ENCODE measurements around the gene PLXNA4. TPM values are rescaled to one million over a fixed set of nuclear protein-coding genes. Genes with fewer than 3 reads are reported as not detected.
A peak's percentile ranks its signal among the peaks of the same experiment; 100 is the strongest.

The PLXNA4 gene
- total and polyA plus RNA-seq, 9 of the 15 experiments (the other 6 are each of a cell fraction or from before 2014, with no cell fraction given), result under 0.01 to 0.09 TPM; not detected in 7

DNA sequence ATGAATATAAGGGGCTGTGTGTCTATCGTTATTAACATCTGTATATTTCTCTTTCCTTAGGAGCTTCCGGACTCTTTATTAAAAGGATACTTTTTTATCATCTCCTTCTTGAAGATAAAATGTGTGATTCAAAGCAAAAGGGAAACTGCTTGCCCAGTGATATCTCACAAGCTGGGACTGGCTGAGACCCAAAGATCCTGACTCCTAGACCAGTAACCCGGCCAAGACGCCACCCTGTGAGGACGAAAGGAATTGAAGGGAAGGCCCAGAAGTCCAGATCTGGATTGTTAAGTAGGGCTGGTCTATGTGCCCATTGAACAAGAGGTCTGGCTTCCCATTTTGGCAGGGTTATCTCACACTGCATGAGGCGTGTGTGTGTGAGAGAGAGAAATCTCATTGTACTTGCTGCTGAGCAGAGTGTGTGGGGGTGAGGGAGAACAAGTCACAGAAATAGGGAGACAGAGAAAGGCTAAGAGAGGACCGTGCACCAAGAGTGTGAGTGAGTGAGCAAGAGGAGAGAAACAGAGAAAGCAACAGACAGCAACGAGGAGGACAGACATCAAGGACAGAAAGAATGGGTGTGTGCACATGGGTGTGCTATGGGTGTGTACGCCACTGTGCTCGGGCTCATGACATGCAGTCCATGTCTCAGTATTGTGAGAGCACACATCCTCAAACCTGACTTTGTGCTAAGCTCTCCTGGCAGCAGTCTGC, 75.4 kb downstream of the PLXNA4 start (continued):
- TF ChIP-seq DEAF1 (CRISPR knock-in tag; IDR thresholded peaks at IDR 0.05), result 0 out of 2 replicates have a peak, but pooled peaks have one; percentile 10
- no peak for TF ChIP-seq ZNF511 (CRISPR knock-in tag; IDR thresholded peaks at IDR 0.05)
- no peak for TF ChIP-seq HNRNPH1 (optimal IDR thresholded peaks at IDR 0.05; ENCODE audit: low read depth, low read length)
- TF ChIP-seq, protein P1, sequence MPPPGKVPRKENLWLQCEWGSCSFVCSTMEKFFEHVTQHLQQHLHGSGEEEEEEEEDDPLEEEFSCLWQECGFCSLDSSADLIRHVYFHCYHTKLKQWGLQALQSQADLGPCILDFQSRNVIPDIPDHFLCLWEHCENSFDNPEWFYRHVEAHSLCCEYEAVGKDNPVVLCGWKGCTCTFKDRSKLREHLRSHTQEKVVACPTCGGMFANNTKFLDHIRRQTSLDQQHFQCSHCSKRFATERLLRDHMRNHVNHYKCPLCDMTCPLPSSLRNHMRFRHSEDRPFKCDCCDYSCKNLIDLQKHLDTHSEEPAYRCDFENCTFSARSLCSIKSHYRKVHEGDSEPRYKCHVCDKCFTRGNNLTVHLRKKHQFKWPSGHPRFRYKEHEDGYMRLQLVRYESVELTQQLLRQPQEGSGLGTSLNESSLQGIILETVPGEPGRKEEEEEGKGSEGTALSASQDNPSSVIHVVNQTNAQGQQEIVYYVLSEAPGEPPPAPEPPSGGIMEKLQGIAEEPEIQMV (tag; conservative IDR thresholded peaks at IDR 0.05; ENCODE audit: low read depth), result no peak
- no peak for TF ChIP-seq CREM (IDR thresholded peaks at IDR 0.05; ENCODE audit: low read depth)
- TF ChIP-seq, protein P2, sequence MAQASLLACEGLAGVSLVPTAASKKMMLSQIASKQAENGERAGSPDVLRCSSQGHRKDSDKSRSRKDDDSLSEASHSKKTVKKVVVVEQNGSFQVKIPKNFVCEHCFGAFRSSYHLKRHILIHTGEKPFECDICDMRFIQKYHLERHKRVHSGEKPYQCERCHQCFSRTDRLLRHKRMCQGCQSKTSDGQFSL (CRISPR knock-in tag; IDR thresholded peaks at IDR 0.05), result 0 out of 2 replicates have a peak, but pooled peaks have one; percentile 29
- TF ChIP-seq, protein P2 (tag; IDR thresholded peaks at IDR 0.05), result no peak
- TF ChIP-seq RAD21 (CRISPR knock-in tag; conservative IDR thresholded peaks at IDR 0.05 in 1 of 2, IDR thresholded peaks at IDR 0.05 in 1 of 2), result peak in 1 of 2 experiments; percentile 48; a peak in 2 of 4 replicates
- TF ChIP-seq, protein P3, sequence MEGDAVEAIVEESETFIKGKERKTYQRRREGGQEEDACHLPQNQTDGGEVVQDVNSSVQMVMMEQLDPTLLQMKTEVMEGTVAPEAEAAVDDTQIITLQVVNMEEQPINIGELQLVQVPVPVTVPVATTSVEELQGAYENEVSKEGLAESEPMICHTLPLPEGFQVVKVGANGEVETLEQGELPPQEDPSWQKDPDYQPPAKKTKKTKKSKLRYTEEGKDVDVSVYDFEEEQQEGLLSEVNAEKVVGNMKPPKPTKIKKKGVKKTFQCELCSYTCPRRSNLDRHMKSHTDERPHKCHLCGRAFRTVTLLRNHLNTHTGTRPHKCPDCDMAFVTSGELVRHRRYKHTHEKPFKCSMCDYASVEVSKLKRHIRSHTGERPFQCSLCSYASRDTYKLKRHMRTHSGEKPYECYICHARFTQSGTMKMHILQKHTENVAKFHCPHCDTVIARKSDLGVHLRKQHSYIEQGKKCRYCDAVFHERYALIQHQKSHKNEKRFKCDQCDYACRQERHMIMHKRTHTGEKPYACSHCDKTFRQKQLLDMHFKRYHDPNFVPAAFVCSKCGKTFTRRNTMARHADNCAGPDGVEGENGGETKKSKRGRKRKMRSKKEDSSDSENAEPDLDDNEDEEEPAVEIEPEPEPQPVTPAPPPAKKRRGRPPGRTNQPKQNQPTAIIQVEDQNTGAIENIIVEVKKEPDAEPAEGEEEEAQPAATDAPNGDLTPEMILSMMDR (IDR thresholded peaks at IDR 0.05 in 2 of 3, conservative IDR thresholded peaks at IDR 0.05 in 1 of 3; ENCODE audit: insufficient read depth in 2 of 3, low read depth in 1 of 3, low read length in 3 of 3), result peak; percentile 32 to 51 (median 44)
- TF ChIP-seq NCOA1 (IDR thresholded peaks at IDR 0.05; ENCODE audit: low read depth), result no peak
- no peak for TF ChIP-seq SRSF3 (IDR thresholded peaks at IDR 0.05; ENCODE audit: insufficient read depth, low read length)
- no peak for TF ChIP-seq CHD4 (IDR thresholded peaks at IDR 0.05; ENCODE audit: insufficient read depth, insufficient replicate concordance, low read depth, low read length, poor library complexity, severe bottlenecking)
